Peyer's patch (tissue), 4 donors: ENCODE measurements around the gene TMEM131L.

Source experiments
- CTCF ChIP-seq, 6 experiments: fragments of 450-650 bp in 4 of 6; fragments of 200-600 bp in 2 of 6; sonication (generic) in 1 of 6; IDR thresholded peaks; one replicate each; pipeline ENCODE4 v1.5.1; 2017 to 2019; ENCODE audit warnings: antibody characterized with exemption in 6 of 6, mild to moderate bottlenecking in 3 of 6, moderate library complexity in 1 of 6
- POLR2A ChIP-seq, 2 donors: fragments of 450-650 bp; IDR thresholded peaks; one replicate each; pipeline ENCODE4 v1.5.1; 2017; ENCODE audit warnings: antibody characterized with exemption in 2 of 2, mild to moderate bottlenecking in 2 of 2, moderate library complexity in 2 of 2

- no peak for TF ChIP-seq POLR2A (IDR thresholded peaks at IDR 0.05)
- TF ChIP-seq CTCF (IDR thresholded peaks at IDR 0.05) = no peak
Measured at GRCh38 chr4:153577053-153577452, 110.9 kb downstream of the TMEM131L start.
